ENCODE data around the gene AFAP1. TPM values are rescaled to one million over a fixed set of nuclear protein-coding genes. Genes with fewer than 3 reads are reported as not detected.

Gene AFAP1
- total RNA-seq, 1 donor from 2014 or later, result 48.3 TPM

DNA sequence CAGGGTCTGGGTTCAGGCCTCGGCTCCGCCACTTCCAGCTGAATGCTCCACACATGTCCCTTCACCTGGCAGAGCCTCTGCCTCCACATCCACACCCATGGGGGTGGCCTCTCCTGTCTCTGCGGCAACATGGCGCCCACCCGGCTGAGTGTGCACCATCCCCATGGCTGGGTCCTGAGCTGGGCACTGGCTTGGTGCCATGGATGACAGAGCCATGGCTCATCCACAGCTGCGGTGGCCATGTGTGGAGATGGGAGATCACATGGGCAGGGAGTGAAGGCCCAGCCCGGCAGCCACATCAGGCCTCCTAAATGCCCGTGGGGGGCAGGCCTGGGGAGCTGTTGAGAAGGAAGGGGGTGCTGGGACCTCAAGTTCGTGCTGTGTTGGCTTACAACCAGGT, 213.7 kb downstream of the AFAP1 start:
- Mint-ChIP-seq H3K4me3 (no peak overlapping the region), H3K4me1 (ENCODE audit: low read depth) (no peaks in the 10 kb centered on the region)

DNA sequence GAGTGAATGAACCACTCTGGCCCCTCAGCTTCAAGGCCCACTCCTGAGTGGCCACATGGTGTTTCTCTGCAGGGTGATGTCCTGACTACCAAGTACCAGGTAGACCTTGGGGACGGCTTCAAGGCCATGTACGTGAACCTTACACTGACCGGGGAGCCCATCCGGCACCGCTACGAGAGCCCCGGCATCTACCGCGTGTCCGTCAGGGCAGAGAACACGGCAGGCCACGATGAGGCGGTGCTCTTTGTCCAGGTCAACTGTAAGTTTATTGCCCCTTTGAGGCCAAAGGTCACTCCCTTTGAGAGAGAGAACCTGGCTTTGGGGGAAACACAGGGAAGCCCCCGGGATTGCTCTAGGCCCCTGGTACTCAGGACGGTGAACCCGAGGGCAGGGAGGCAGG, 216.0 kb downstream of the AFAP1 start:
- no peaks in the 10 kb centered on the region for H3K36me3 Mint-ChIP-seq (ENCODE audit: low read depth)
- intact Hi-C loops (cut with micrococcal nuclease), result no loop called here
- no peaks in the 10 kb centered on the region for H3K4me1 Mint-ChIP-seq (ENCODE audit: low read depth)
- H3K27me3 Mint-ChIP-seq (ENCODE audit: insufficient read depth), result peaks cover 5% of the 10 kb centered on the region
- no peak overlapping the region for H3K27ac Mint-ChIP-seq
- DNase-seq (ENCODE audit: low spot score), result no peak
- no peak overlapping the region for H3K4me3 Mint-ChIP-seq
- peaks cover 9% of the 10 kb centered on the region for H3K9me3 Mint-ChIP-seq

More for the DNA sequence above, 213.7 kb downstream of the AFAP1 start:
- Mint-ChIP-seq H3K36me3 (ENCODE audit: low read depth) (no peaks in the 10 kb centered on the region), H3K27ac (no peak overlapping the region), H3K27me3 (ENCODE audit: insufficient read depth) (no peaks in the 10 kb centered on the region), H3K9me3 (peaks cover 9% of the 10 kb centered on the region)
- intact Hi-C loops (cut with micrococcal nuclease), result no loop called here
- DNase-seq (ENCODE audit: low spot score), result no peak

- DNase-seq (ENCODE audit: low spot score), result no peak
- H3K27ac Mint-ChIP-seq, result no peak overlapping the region
- no peaks in the 10 kb centered on the region for H3K4me1 Mint-ChIP-seq (ENCODE audit: low read depth)
- H3K36me3 Mint-ChIP-seq (ENCODE audit: low read depth), result no peaks in the 10 kb centered on the region
- intact Hi-C loops (cut with micrococcal nuclease), result loop anchor here (1.0 kb wide), 1 partner anchor 79 kb away; no protein-coding TSS in a partner anchor
- H3K27me3 Mint-ChIP-seq (ENCODE audit: insufficient read depth), result peaks cover 5% of the 10 kb centered on the region
- H3K9me3 Mint-ChIP-seq, result peaks cover 9% of the 10 kb centered on the region
- no peak overlapping the region for H3K4me3 Mint-ChIP-seq
These were observed 216.8 kb downstream of the AFAP1 start for GRCh38 chr4:7722766-7723387.

DNA sequence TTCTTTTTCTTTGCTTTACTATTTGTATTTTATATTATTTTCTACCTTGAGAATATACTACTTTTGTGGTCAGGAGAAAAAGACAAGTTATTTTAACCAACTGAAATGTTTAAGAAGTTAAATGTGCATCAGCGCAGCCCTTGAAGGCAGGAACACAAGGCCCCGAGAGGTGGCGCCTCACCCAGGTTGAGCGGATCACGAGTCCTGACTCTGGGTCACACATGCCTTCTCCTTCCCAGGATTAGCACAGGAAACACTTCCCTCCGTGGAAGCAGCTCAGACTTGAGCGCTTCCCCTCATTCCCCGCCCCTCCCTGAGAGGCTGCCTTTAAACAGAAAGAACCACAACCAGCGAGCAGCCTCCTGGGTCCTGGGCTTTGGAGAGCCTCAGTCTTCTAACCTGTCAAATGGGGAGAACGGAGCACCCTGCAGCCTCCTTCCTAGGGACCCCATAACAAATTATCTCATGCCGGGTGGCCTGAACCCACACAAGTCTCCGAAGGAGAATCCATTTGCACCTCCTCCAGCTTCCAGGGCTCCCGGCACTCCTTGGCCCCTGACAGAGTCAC, 217.6 kb downstream of the AFAP1 start:
- DNase-seq (ENCODE audit: low spot score), result no peak
- H3K4me3 Mint-ChIP-seq, result no peak overlapping the region
- no peaks in the 10 kb centered on the region for H3K4me1 Mint-ChIP-seq (ENCODE audit: low read depth)
- peaks cover 9% of the 10 kb centered on the region for H3K9me3 Mint-ChIP-seq
- intact Hi-C loops (cut with micrococcal nuclease), result loop anchor here (1.0 kb wide), 1 partner anchor 80 kb away; no protein-coding TSS in a partner anchor
- H3K36me3 Mint-ChIP-seq (ENCODE audit: low read depth), result no peaks in the 10 kb centered on the region
- peaks cover 5% of the 10 kb centered on the region for H3K27me3 Mint-ChIP-seq (ENCODE audit: insufficient read depth)
- no peak overlapping the region for H3K27ac Mint-ChIP-seq

- Mint-ChIP-seq H3K4me3 (no peak overlapping the region), H3K9me3 (peaks cover 8% of the 10 kb centered on the region), H3K4me1 (ENCODE audit: low read depth) (no peaks in the 10 kb centered on the region), H3K36me3 (ENCODE audit: low read depth) (no peaks in the 10 kb centered on the region), H3K27ac (no peak overlapping the region), H3K27me3 (ENCODE audit: insufficient read depth) (peaks cover 5% of the 10 kb centered on the region)
- intact Hi-C loops (cut with micrococcal nuclease), result loop anchor here (10.0 kb wide), 1 partner anchor 525 kb away; the partner anchor contains the start of gene SORCS2
- peak; percentile 17 for DNase-seq (ENCODE audit: low spot score)
These were observed 220.1 kb downstream of the AFAP1 start for GRCh38 chr4:7719354-7720174.

GRCh38 chr4:7717946-7718490, 221.6 kb downstream of the AFAP1 start:
- no peak for DNase-seq (ENCODE audit: low spot score)
- Mint-ChIP-seq H3K27me3 (ENCODE audit: insufficient read depth) (peaks cover 5% of the 10 kb centered on the region), H3K4me1 (ENCODE audit: low read depth) (no peaks in the 10 kb centered on the region), H3K4me3 (no peak overlapping the region), H3K9me3 (no peaks in the 10 kb centered on the region), H3K36me3 (ENCODE audit: low read depth) (no peaks in the 10 kb centered on the region), H3K27ac (no peak overlapping the region)
- intact Hi-C loops (cut with micrococcal nuclease), result loop anchor here (10.0 kb wide), 1 partner anchor 523 kb away; the partner anchor contains the start of gene SORCS2

DNA sequence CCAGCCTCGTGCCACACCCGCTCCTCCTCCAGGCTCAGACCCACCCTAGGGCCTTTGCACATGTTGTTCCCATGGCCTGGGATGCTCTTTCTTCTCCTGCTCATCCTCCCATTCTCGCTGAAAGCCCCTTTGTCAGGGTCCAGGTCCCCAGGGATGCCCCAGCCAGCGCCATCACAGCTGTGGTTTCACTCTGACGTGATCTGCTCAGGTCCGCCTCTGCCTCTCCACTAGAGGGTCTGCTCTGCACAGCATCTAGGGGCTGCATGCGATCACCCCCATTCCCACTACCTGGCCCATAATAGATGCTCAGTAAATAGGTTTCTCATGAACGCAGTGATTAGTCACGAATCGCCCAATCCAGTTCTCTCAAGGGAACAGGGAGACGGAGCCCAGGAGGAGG, 222.5 kb downstream of the AFAP1 start:
- no peak overlapping the region for H3K27ac Mint-ChIP-seq
- intact Hi-C loops (cut with micrococcal nuclease), result loop anchor here (10.0 kb wide), 1 partner anchor 522 kb away; the partner anchor contains the start of gene SORCS2
- DNase-seq (ENCODE audit: low spot score), result no peak
- H3K4me3 Mint-ChIP-seq, result no peak overlapping the region
- H3K36me3 Mint-ChIP-seq (ENCODE audit: low read depth), result no peaks in the 10 kb centered on the region
- peaks cover 5% of the 10 kb centered on the region for H3K27me3 Mint-ChIP-seq (ENCODE audit: insufficient read depth)
- H3K4me1 Mint-ChIP-seq (ENCODE audit: low read depth), result no peaks in the 10 kb centered on the region
- no peaks in the 10 kb centered on the region for H3K9me3 Mint-ChIP-seq

- DNase-seq (ENCODE audit: low spot score), result no peak
- peaks cover 5% of the 10 kb centered on the region for H3K27me3 Mint-ChIP-seq (ENCODE audit: insufficient read depth)
- H3K9me3 Mint-ChIP-seq, result no peaks in the 10 kb centered on the region
- H3K36me3 Mint-ChIP-seq (ENCODE audit: low read depth), result no peaks in the 10 kb centered on the region
- H3K4me3 Mint-ChIP-seq, result no peak overlapping the region
- H3K27ac Mint-ChIP-seq, result no peak overlapping the region
- intact Hi-C loops (cut with micrococcal nuclease), result loop anchor here (10.0 kb wide), 1 partner anchor 521 kb away; the partner anchor contains the start of gene SORCS2
- no peaks in the 10 kb centered on the region for H3K4me1 Mint-ChIP-seq (ENCODE audit: low read depth)
These were observed 223.5 kb downstream of the AFAP1 start for GRCh38 chr4:7716010-7716721.

GRCh38 chr4:7715271-7716009, 224.2 kb downstream of the AFAP1 start:
- DNase-seq (ENCODE audit: low spot score), result no peak
- intact Hi-C loops (cut with micrococcal nuclease), result loop anchor here (10.0 kb wide), 1 partner anchor 521 kb away; the partner anchor contains the start of gene SORCS2
- Mint-ChIP-seq H3K4me3 (no peak overlapping the region), H3K27ac (no peak overlapping the region), H3K36me3 (ENCODE audit: low read depth) (no peaks in the 10 kb centered on the region), H3K9me3 (no peaks in the 10 kb centered on the region), H3K4me1 (ENCODE audit: low read depth) (no peaks in the 10 kb centered on the region), H3K27me3 (ENCODE audit: insufficient read depth) (peaks cover 5% of the 10 kb centered on the region)

DNA sequence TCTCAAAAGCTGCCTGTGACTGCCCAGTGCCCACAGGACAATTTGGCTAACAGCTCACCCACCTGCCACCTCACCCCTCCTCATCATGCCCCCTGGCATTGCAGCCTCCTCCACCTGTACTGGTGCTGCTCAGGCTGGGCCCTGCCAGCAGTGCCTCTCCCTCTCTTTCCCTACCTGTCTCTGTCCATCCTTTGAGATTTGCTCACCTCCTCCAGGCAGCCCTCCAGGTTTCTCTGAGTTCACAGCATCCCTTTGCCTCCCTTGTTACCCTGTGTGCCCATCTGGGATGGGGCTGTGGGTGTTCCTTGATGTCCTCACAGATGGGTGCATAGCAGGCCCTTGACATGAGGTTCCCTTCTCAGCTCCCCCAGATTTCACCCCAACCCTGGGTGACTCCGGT, 224.9 kb downstream of the AFAP1 start:
- intact Hi-C loops (cut with micrococcal nuclease), result loop anchor here (10.0 kb wide), 1 partner anchor 520 kb away; the partner anchor contains the start of gene SORCS2
- no peak for DNase-seq (ENCODE audit: low spot score)
- H3K9me3 Mint-ChIP-seq, result no peaks in the 10 kb centered on the region
- H3K27ac Mint-ChIP-seq, result no peak overlapping the region
- H3K4me1 Mint-ChIP-seq (ENCODE audit: low read depth), result no peaks in the 10 kb centered on the region
- H3K27me3 Mint-ChIP-seq (ENCODE audit: insufficient read depth), result peaks cover 1% of the 10 kb centered on the region
- H3K36me3 Mint-ChIP-seq (ENCODE audit: low read depth), result no peaks in the 10 kb centered on the region
- no peak overlapping the region for H3K4me3 Mint-ChIP-seq

DNA sequence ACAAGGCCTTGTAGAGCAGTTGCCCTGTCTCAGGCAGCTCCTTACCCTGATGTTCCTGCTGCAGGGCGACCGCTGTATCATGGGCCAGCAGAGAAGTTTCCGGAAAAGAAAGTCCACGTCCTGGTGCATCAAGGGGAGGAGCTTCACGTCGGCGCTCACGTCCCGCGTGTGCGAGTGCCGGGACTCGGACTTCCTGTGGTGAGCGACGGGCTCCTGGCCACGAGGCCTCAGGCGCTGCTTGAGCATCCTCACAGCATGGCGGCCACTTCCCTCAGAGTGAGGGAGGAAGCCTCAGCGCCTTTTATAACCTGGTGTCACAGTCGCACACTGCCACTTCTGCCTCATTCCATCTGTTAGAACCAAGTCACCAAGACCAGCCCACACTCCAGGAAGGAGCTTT, 225.5 kb downstream of the AFAP1 start:
- intact Hi-C loops (cut with micrococcal nuclease), result loop anchor here (10.0 kb wide), 1 partner anchor 519 kb away; the partner anchor contains the start of gene SORCS2
- Mint-ChIP-seq H3K4me3 (no peak overlapping the region), H3K27me3 (ENCODE audit: insufficient read depth) (no peaks in the 10 kb centered on the region), H3K4me1 (ENCODE audit: low read depth) (no peaks in the 10 kb centered on the region), H3K36me3 (ENCODE audit: low read depth) (no peaks in the 10 kb centered on the region), H3K9me3 (no peaks in the 10 kb centered on the region), H3K27ac (no peak overlapping the region)
- DNase-seq (ENCODE audit: low spot score), result no peak
